GM12878 (cell line): ENCODE measurements around the gene ESRP2. TPM values are rescaled to one million over a fixed set of nuclear protein-coding genes. Genes with fewer than 3 reads are reported as not detected.

ENCODE experiments used
- ATAC-seq: fragments of 200-7000 bp; cut with Tn5 transposase; 3 replicates; pipeline ENCODE4 v1.9.1; 2020; ENCODE audit warnings: mild to moderate bottlenecking, moderate library complexity
- BruUV-seq: library from RNA; stranded (reverse); fragments of 400-500 nt; replicated peaks from 2 replicates; lab custom pipeline; 2021; lab: Mats Ljungman, UMichigan
- CTCF ChIA-PET: fragments of 300-600 bp; sonication (Branson Sonifier 250); formaldehyde crosslinking; extraction: SDS; loops from one replicate; lab custom pipeline; 2021; ENCODE audit warnings: inconsistent platforms; lab: Yijun Ruan, JAX
- POLR2A ChIA-PET: fragments of 350-600 bp; formaldehyde crosslinking; extraction: SDS; loops from one replicate; lab custom pipeline; 2021; ENCODE audit warnings: inconsistent platforms; lab: Charles Lee
- RAD21 ChIA-PET: fragments of 300-600 bp; sonication (Branson Sonifier 250); formaldehyde crosslinking; loops from one replicate; lab custom pipeline; 2023; ENCODE audit warnings: antibody characterized with exemption; ENCODE audit not compliant: unreplicated experiment; lab: Charles Lee
- SMC1A ChIA-PET: fragments of 300-600 bp; sonication (Branson Sonifier 250); formaldehyde crosslinking; loops from one replicate; lab custom pipeline; 2023; ENCODE audit not compliant: unreplicated experiment, uncharacterized antibody; lab: Charles Lee
- DNase-seq: peaks from one replicate; pipeline ENCODE4 v3.0.0-alpha.2; 2011; ENCODE audit warnings: low read depth, low spot score
- FAIRE-seq: peaks from 3 replicates; lab custom pipeline; 2011; peaks lifted over from hg19 to GRCh38; lab: Jason Lieb, UNC
- H2AFZ ChIP-seq: 2 replicates; pipeline ENCODE4 v1.6.0; 2011; ENCODE audit warnings: low read depth, low read length, control low read depth; ENCODE audit not compliant: control insufficient read depth
- H3K27ac ChIP-seq: 2 replicates; pipeline ENCODE4 v1.5.1; 2011; ENCODE audit warnings: control low read depth; ENCODE audit not compliant: control insufficient read depth, insufficient read depth
- H3K27me3 ChIP-seq, 2 experiments: replicated peaks in 1 of 2; 2 replicates each; pipeline versions ENCODE4 v1.6.0 to v1.6.1; 2011; ENCODE audit warnings: low read length in 1 of 2; ENCODE audit not compliant: control insufficient read depth in 2 of 2, insufficient read depth in 2 of 2
- H3K36me3 ChIP-seq, 2 experiments: 2 replicates each; pipeline ENCODE4 v1.5.1; 2011; ENCODE audit warnings: low read length in 1 of 2; ENCODE audit not compliant: control insufficient read depth in 2 of 2, insufficient read depth in 2 of 2
- H3K4me1 ChIP-seq: 2 replicates; pipeline ENCODE4 v1.6.1; 2011; ENCODE audit warnings: mild to moderate bottlenecking, low read length, moderate library complexity, mixed read lengths; ENCODE audit not compliant: control insufficient read depth, insufficient read depth
- H3K4me2 ChIP-seq: 2 replicates; pipeline ENCODE4 v1.6.0; 2011; ENCODE audit warnings: control low read depth; ENCODE audit not compliant: control insufficient read depth, insufficient read depth
- H3K4me3 ChIP-seq: fragments of 200-600 bp; sonication (generic); 2 replicates; pipeline ENCODE4 v1.5.1; 2016
- H3K79me2 ChIP-seq: 2 replicates; pipeline ENCODE4 v1.6.0; 2011; ENCODE audit warnings: low read length; ENCODE audit not compliant: control insufficient read depth, insufficient read depth
- H3K9ac ChIP-seq: 2 replicates; pipeline ENCODE4 v1.8.0; 2011; ENCODE audit warnings: low read length, control low read depth, mixed read lengths; ENCODE audit not compliant: control insufficient read depth, insufficient read depth
- H3K9me3 ChIP-seq: replicated peaks from 3 replicates; pipeline ENCODE4 v1.5.1; 2011; ENCODE audit warnings: mild to moderate bottlenecking, low read length; ENCODE audit not compliant: control insufficient read depth, insufficient read depth
- H4K20me1 ChIP-seq: 2 replicates; pipeline ENCODE4 v1.6.0; 2011; ENCODE audit not compliant: control insufficient read depth, insufficient read depth
- CEBPZ ChIP-seq: fragments of 150-350 bp; IDR thresholded peaks from 2 replicates; pipeline ENCODE4 v1.6.1; 2016; ENCODE audit warnings: low read depth, low read length
- CREM ChIP-seq: IDR thresholded peaks from 2 replicates; pipeline ENCODE4 v1.6.1; 2014; ENCODE audit warnings: antibody characterized with exemption, low read depth
- EED ChIP-seq: sonication (generic); IDR thresholded peaks from 2 replicates; pipeline ENCODE4 v1.6.1; 2016; ENCODE audit warnings: antibody characterized with exemption, low read depth
- EGR1 ChIP-seq, 2 experiments: IDR thresholded peaks; 1 replicate in 1 of 2; 2 replicates in 1 of 2; pipeline ENCODE4 v1.6.1; 2011 to 2012; ENCODE audit warnings: low read depth in 2 of 2, low read length in 2 of 2, borderline replicate concordance in 1 of 2, mild to moderate bottlenecking in 1 of 2, moderate library complexity in 1 of 2
- YY1 ChIP-seq: IDR thresholded peaks from 2 replicates; pipeline ENCODE4 v1.6.1; 2011; ENCODE audit warnings: low read depth, mild to moderate bottlenecking, low read length
- WGBS: methylation state at CpG from one replicate; pipeline ENCODE4 v1.1.6; 2016; ENCODE audit warnings: low lambda C conversion rate; ENCODE audit not compliant: insufficient replicate concordance, insufficient coverage; ENCODE audit errors: missing lambda C conversion rate; 5-methylcytosine and 5-hydroxymethylcytosine counted together
- in situ Hi-C: fragments of 300-500 bp; cut with MboI; formaldehyde crosslinking; loops from 9 replicates; pipeline ENCODE4 v1.14.3; 2018; ENCODE audit warnings: mixed read lengths
- intact Hi-C: fragments of 100-400 bp; cut with micrococcal nuclease; formaldehyde crosslinking; loops from one replicate; pipeline ENCODE4 v1.14.2; 2022; ENCODE audit not compliant: unreplicated experiment
- polyA plus RNA-seq, 11 experiments: library from polyadenylated mRNA; depleted of rRNA in 4 of 11; unstranded in 6 of 11; stranded (reverse) in 5 of 11; fragments of >200 nt; fragmentation: Nextera tagmentation in 4 of 11; fragmentation: Illumina TruSeq in 1 of 11; extraction: Ambion mirVana in 4 of 11; extraction: Trizol in 1 of 11; gene quantifications; 1 replicate in 1 of 11; 2 replicates in 10 of 11; pipeline versions ENCODE4 v1.2.1 to v1.2.3, GENCODE V29; 2011 to 2016; ENCODE audit warnings: inconsistent platforms in 2 of 11, missing spikeins in 2 of 11, low read depth in 1 of 11
- total RNA-seq, 4 experiments: library from RNA; depleted of rRNA in 3 of 4; stranded (reverse); fragments of >200 nt in 3 of 4; fragmentation: Illumina TruSeq in 1 of 4; extraction: Trizol in 1 of 4; gene quantifications; 2 replicates each; pipeline versions ENCODE4 v1.2.1 to v1.2.3, GENCODE V29; 2013 to 2021
- TF ChIP-seq, protein P1 (sequence below): fragments of 450-650 bp; IDR thresholded peaks from 2 replicates; pipeline ENCODE4 v1.6.1; 2017; ENCODE audit warnings: mild to moderate bottlenecking, moderate library complexity

The ESRP2 gene
- total and polyA plus RNA-seq, 10 of the 15 experiments (the other 5 are each of a cell fraction or from before 2014, with no cell fraction given), result 0.04 to 0.64 (median 0.08) TPM; not detected in 3

DNA sequence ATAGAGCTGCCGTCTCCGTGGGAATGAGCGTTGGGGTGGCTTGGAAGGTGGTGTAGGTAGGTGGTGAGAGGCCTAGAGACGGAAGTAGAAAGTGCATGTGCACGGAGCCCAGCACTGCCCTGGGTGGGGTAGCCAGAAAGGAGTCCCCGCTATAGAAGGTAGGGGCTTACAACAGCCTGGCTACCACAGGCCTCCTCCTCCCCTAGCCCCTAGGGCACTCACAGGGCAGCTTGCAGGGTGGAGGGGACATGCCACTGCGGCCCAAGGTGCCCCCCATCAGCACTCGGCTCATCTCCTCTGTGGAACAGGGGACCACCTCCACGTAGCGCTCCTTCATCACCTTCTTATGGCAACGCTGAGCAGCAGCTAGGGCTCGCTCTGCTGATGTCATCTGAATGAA, 5.0 kb downstream of the ESRP2 start (continued):
- TF ChIP-seq, protein P1, sequence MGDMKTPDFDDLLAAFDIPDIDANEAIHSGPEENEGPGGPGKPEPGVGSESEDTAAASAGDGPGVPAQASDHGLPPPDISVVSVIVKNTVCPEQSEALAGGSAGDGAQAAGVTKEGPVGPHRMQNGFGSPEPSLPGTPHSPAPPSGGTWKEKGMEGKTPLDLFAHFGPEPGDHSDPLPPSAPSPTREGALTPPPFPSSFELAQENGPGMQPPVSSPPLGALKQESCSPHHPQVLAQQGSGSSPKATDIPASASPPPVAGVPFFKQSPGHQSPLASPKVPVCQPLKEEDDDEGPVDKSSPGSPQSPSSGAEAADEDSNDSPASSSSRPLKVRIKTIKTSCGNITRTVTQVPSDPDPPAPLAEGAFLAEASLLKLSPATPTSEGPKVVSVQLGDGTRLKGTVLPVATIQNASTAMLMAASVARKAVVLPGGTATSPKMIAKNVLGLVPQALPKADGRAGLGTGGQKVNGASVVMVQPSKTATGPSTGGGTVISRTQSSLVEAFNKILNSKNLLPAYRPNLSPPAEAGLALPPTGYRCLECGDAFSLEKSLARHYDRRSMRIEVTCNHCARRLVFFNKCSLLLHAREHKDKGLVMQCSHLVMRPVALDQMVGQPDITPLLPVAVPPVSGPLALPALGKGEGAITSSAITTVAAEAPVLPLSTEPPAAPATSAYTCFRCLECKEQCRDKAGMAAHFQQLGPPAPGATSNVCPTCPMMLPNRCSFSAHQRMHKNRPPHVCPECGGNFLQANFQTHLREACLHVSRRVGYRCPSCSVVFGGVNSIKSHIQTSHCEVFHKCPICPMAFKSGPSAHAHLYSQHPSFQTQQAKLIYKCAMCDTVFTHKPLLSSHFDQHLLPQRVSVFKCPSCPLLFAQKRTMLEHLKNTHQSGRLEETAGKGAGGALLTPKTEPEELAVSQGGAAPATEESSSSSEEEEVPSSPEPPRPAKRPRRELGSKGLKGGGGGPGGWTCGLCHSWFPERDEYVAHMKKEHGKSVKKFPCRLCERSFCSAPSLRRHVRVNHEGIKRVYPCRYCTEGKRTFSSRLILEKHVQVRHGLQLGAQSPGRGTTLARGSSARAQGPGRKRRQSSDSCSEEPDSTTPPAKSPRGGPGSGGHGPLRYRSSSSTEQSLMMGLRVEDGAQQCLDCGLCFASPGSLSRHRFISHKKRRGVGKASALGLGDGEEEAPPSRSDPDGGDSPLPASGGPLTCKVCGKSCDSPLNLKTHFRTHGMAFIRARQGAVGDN, result no peak
- TF ChIP-seq CREM, result no peak

DNA sequence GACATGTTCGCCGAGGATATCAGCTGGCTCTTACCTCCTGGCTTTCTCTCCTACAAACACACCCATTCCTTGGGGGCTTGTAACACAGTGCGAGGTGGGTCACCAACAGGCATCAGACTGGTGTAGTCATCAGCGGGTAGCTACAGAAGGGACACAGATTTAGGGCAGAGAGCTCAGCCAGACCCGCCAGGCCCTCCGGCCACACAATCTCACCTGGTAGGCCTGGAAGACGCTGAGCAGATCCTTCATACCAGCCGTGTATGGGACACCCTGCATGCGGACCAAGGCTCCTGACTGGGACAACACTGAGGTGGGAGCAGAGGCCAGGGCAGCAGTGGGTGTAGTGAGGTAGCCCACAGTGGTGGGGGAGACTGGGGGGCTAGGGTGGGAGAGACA, 5.8 kb downstream of the ESRP2 start:
- FAIRE-seq, result no peak
- no TSS peak for BruUV-seq
- no peaks in the 10 kb centered on the region for H3K79me2 ChIP-seq
- H2AFZ ChIP-seq, result no peak overlapping the region
- no peaks in the 10 kb centered on the region for H3K9me3 ChIP-seq
- ChIA-PET RAD21 (interaction anchor here (0.7 to 1.3 kb wide), 3 partner anchors 137 to 415 kb away, joined by 3 to 16 read pairs (median 3); no protein-coding TSS in a partner anchor), CTCF (interaction anchor here (0.6 to 5.3 kb wide), 17 partner anchors 16 to 415 kb away, joined by 3 to 72 read pairs (median 3); no protein-coding TSS in a partner anchor), POLR2A (no interaction called here), SMC1A (interaction anchor here (0.7 to 2.2 kb wide), 5 partner anchors 32 to 190 kb away, joined by 3 to 8 read pairs (median 4); no protein-coding TSS in a partner anchor)
- no peak overlapping the region for H3K4me3 ChIP-seq
- no peaks in the 10 kb centered on the region for H3K27me3 ChIP-seq
- no peak overlapping the region for H3K9ac ChIP-seq
- intact Hi-C loops (no loop called here), in situ Hi-C loops (no loop called here)
- DNase-seq, result no peak
- no peaks in the 10 kb centered on the region for H4K20me1 ChIP-seq
- no peak overlapping the region for H3K4me2 ChIP-seq
- H3K27ac ChIP-seq, result no peak overlapping the region
- peaks cover 12% of the 10 kb centered on the region for H3K4me1 ChIP-seq
- 98% methylated on average over 9 of the region's 9 CpGs for WGBS
- ATAC-seq, result no peak
- TF ChIP-seq YY1, result no peak
- TF ChIP-seq EED, result no peak
- no peak for TF ChIP-seq EGR1 (IDR thresholded peaks at IDR 0.05; ENCODE audit: borderline replicate concordance in 1 of 2, low read depth in 2 of 2, low read length in 2 of 2)
- no peak for TF ChIP-seq CEBPZ
- H3K36me3 ChIP-seq, result peaks cover 6 to 7% of the 10 kb centered on the region in 2 experiments; a peak in 3 of 4 replicates
